ENCODE results near the gene IKBKE.

- no peak for TF ChIP-seq GATA3 (IDR thresholded peaks at IDR 0.05; ENCODE audit: low read depth, low read length)
- no peak for TF ChIP-seq GATA2 (IDR thresholded peaks at IDR 0.05; ENCODE audit: low read depth, low read length)
These were observed 66.9 kb downstream of the IKBKE start for GRCh38 chr1:206537141-206537540.
